Neural cell (in vitro differentiated cells): Measurements from ENCODE around the gene PTK7.

ENCODE experiments used
- EP300 ChIP-seq: fragments of 450-650 bp; conservative IDR thresholded peaks from 2 replicates; pipeline ENCODE4 v1.6.1; 2014; ENCODE audit warnings: antibody characterized with exemption, mild to moderate bottlenecking, moderate library complexity; ENCODE audit not compliant: poor library complexity, severe bottlenecking
- EZH2 ChIP-seq: fragments of 200-600, 300-800 bp; shearing (Covaris generic), sonication (generic); IDR thresholded peaks from 2 replicates; pipeline ENCODE4 v1.6.1; 2014; ENCODE audit warnings: antibody characterized with exemption, low read length, borderline replicate concordance, mild to moderate bottlenecking; ENCODE audit not compliant: insufficient read depth, poor library complexity, severe bottlenecking
- MXI1 ChIP-seq: fragments of 450-650 bp; conservative IDR thresholded peaks from 2 replicates; pipeline ENCODE4 v1.6.1; 2014; ENCODE audit warnings: antibody characterized with exemption, mild to moderate bottlenecking; ENCODE audit not compliant: poor library complexity, severe bottlenecking
- POLR2AphosphoS5 ChIP-seq: IDR thresholded peaks from 2 replicates; pipeline ENCODE4 v1.6.1; 2012
- SMC3 ChIP-seq: fragments of 450-650 bp; conservative IDR thresholded peaks from 2 replicates; pipeline ENCODE4 v1.6.1; 2014; ENCODE audit warnings: antibody characterized with exemption, mild to moderate bottlenecking, moderate library complexity; ENCODE audit not compliant: poor library complexity
- TAF1 ChIP-seq: IDR thresholded peaks from 2 replicates; pipeline ENCODE4 v1.6.1; 2012; ENCODE audit warnings: low read depth
- TF ChIP-seq, protein P1 (sequence below): fragments of 450-650 bp; IDR thresholded peaks from 2 replicates; pipeline ENCODE4 v1.5.1; 2014; ENCODE audit warnings: antibody characterized with exemption, mild to moderate bottlenecking, moderate library complexity; ENCODE audit not compliant: poor library complexity, severe bottlenecking
- TF ChIP-seq, protein P2 (sequence below): IDR thresholded peaks from 2 replicates; pipeline ENCODE4 v1.6.1; 2012; ENCODE audit warnings: borderline replicate concordance

DNA sequence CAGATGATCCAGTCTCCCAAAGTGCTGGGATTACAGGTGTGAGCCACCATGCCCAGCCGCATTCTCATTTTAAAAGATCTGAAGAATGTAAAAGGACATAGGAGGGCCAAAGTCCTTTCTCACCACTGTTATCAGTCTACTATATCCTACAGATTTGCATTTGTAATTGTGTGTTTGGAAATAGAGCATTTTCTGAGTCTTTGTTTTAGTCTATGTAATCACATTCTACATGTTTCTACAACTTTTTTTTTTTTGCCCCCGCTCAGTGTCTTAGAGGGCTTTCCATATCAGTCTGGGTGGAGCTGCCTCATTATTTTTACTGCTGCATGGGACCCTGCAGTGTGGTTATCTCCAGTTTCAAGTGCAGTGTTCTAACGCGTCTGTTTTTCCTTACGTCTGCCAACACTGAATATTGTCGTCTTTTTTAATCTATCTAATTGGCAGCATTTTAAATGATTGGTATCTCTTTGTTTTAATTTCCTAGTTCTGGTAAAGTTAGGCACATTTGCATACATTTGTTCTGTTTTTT, 113.7 kb downstream of the PTK7 start:
- TF ChIP-seq MXI1 (no peak), TAF1 (no peak), EZH2 (no peak), SMC3 (no peak), POLR2AphosphoS5 (no peak), EP300 (no peak)
- TF ChIP-seq, protein P1, sequence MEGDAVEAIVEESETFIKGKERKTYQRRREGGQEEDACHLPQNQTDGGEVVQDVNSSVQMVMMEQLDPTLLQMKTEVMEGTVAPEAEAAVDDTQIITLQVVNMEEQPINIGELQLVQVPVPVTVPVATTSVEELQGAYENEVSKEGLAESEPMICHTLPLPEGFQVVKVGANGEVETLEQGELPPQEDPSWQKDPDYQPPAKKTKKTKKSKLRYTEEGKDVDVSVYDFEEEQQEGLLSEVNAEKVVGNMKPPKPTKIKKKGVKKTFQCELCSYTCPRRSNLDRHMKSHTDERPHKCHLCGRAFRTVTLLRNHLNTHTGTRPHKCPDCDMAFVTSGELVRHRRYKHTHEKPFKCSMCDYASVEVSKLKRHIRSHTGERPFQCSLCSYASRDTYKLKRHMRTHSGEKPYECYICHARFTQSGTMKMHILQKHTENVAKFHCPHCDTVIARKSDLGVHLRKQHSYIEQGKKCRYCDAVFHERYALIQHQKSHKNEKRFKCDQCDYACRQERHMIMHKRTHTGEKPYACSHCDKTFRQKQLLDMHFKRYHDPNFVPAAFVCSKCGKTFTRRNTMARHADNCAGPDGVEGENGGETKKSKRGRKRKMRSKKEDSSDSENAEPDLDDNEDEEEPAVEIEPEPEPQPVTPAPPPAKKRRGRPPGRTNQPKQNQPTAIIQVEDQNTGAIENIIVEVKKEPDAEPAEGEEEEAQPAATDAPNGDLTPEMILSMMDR = no peak
- TF ChIP-seq, protein P2, sequence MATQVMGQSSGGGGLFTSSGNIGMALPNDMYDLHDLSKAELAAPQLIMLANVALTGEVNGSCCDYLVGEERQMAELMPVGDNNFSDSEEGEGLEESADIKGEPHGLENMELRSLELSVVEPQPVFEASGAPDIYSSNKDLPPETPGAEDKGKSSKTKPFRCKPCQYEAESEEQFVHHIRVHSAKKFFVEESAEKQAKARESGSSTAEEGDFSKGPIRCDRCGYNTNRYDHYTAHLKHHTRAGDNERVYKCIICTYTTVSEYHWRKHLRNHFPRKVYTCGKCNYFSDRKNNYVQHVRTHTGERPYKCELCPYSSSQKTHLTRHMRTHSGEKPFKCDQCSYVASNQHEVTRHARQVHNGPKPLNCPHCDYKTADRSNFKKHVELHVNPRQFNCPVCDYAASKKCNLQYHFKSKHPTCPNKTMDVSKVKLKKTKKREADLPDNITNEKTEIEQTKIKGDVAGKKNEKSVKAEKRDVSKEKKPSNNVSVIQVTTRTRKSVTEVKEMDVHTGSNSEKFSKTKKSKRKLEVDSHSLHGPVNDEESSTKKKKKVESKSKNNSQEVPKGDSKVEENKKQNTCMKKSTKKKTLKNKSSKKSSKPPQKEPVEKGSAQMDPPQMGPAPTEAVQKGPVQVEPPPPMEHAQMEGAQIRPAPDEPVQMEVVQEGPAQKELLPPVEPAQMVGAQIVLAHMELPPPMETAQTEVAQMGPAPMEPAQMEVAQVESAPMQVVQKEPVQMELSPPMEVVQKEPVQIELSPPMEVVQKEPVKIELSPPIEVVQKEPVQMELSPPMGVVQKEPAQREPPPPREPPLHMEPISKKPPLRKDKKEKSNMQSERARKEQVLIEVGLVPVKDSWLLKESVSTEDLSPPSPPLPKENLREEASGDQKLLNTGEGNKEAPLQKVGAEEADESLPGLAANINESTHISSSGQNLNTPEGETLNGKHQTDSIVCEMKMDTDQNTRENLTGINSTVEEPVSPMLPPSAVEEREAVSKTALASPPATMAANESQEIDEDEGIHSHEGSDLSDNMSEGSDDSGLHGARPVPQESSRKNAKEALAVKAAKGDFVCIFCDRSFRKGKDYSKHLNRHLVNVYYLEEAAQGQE = no peak
